ENCODE data around the gene EPB41. TPM values are rescaled to one million over a fixed set of nuclear protein-coding genes. Genes with fewer than 3 reads are reported as not detected.
"Not testable (repeated sequence)": the region's sequence is repeated elsewhere in the genome, so short reads cannot be mapped to it uniquely, and the experiment has no call there.

Gene EPB41
- total and polyA plus RNA-seq, 4 donors, result 10.7 to 189 (median 38.1) TPM

DNA sequence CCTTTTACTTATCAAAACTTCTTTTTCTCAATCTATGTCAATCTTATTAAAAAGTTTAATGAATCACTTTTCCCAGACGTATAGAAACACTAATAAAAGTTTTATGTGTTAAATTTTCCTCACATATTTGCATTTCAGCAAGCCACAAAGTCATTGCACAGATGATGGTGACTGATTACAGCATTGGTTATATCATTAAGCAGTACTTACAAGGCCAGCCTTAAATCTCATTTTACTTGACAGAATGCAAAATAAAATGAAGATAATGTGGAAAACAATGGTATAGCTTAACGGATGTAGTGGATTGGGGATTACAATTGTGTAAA is 169.8 kb downstream of the EPB41 start:
- Histone ChIP-seq H3K4me1 (ENCODE audit: control insufficient read depth in 4 of 4, insufficient read depth in 4 of 4, low read length in 3 of 4) (peaks cover 5 to 22% (median 8%) of the 10 kb centered on the region in 4 donors), H3K27me3 (ENCODE audit: control insufficient read depth in 4 of 4, insufficient read depth in 4 of 4, low read length in 3 of 4) (no peaks in the 10 kb centered on the region), H3K27ac (ENCODE audit: low read depth in 1 of 2, low read length in 2 of 2) (no peak overlapping the region), H3K9me3 (ENCODE audit: control insufficient read depth in 4 of 4, low read length in 3 of 4) (no peaks in the 10 kb centered on the region), H3K9ac (ENCODE audit: low read depth in 1 of 2, low read length in 2 of 2) (no peak overlapping the region), H3K36me3 (ENCODE audit: control insufficient read depth in 4 of 4, insufficient read depth in 3 of 4, low read depth in 1 of 4, low read length in 3 of 4) (no peaks in the 10 kb centered on the region), H3K4me3 (ENCODE audit: low read depth in 1 of 3, low read length in 3 of 3) (no peak overlapping the region)
- 83% methylated on average over 2 of the region's 2 CpGs for WGBS
- DNase-seq (ENCODE audit: low spot score), result no peak
- no peak for TF ChIP-seq GABPA (IDR thresholded peaks at IDR 0.05 in 1 of 2, conservative IDR thresholded peaks at IDR 0.05 in 1 of 2)
- TF ChIP-seq ATF3 (IDR thresholded peaks at IDR 0.05), result no peak
- TF ChIP-seq CTCF (IDR thresholded peaks at IDR 0.05; ENCODE audit: low read depth, low read length, missing input control), result no peak
- TF ChIP-seq FOXA2 (IDR thresholded peaks at IDR 0.05), result no peak
- TF ChIP-seq FOXA1 (IDR thresholded peaks at IDR 0.05), result no peak
- no peak for TF ChIP-seq JUND (IDR thresholded peaks at IDR 0.05)
- no peak for TF ChIP-seq HNF4G (IDR thresholded peaks at IDR 0.05)
- TF ChIP-seq, protein P1, sequence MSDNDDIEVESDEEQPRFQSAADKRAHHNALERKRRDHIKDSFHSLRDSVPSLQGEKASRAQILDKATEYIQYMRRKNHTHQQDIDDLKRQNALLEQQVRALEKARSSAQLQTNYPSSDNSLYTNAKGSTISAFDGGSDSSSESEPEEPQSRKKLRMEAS (IDR thresholded peaks at IDR 0.05), result no peak
- no peak for TF ChIP-seq RXRA (IDR thresholded peaks at IDR 0.05)
- no peak for TF ChIP-seq REST (IDR thresholded peaks at IDR 0.05)
- TF ChIP-seq, protein P2, sequence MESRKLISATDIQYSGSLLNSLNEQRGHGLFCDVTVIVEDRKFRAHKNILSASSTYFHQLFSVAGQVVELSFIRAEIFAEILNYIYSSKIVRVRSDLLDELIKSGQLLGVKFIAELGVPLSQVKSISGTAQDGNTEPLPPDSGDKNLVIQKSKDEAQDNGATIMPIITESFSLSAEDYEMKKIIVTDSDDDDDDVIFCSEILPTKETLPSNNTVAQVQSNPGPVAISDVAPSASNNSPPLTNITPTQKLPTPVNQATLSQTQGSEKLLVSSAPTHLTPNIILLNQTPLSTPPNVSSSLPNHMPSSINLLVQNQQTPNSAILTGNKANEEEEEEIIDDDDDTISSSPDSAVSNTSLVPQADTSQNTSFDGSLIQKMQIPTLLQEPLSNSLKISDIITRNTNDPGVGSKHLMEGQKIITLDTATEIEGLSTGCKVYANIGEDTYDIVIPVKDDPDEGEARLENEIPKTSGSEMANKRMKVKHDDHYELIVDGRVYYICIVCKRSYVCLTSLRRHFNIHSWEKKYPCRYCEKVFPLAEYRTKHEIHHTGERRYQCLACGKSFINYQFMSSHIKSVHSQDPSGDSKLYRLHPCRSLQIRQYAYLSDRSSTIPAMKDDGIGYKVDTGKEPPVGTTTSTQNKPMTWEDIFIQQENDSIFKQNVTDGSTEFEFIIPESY (IDR thresholded peaks at IDR 0.05), result no peak

- H3K36me3 ChIP-seq (ENCODE audit: control insufficient read depth in 4 of 4, insufficient read depth in 3 of 4, low read depth in 1 of 4, low read length in 3 of 4), result peaks cover 0 to 6% (median 1%) of the 10 kb centered on the region in 4 donors
- no peaks in the 10 kb centered on the region for H3K9me3 ChIP-seq (ENCODE audit: control insufficient read depth in 4 of 4, low read length in 3 of 4)
- no peak for TF ChIP-seq FOXA2 (IDR thresholded peaks at IDR 0.05)
- no peak for TF ChIP-seq YY1 (IDR thresholded peaks at IDR 0.05)
- TF ChIP-seq NR2F2 (IDR thresholded peaks at IDR 0.05), result no peak
- TF ChIP-seq GABPA (IDR thresholded peaks at IDR 0.05 in 1 of 2, conservative IDR thresholded peaks at IDR 0.05 in 1 of 2), result no peak
- TF ChIP-seq RXRA (IDR thresholded peaks at IDR 0.05), result no peak
- no peak for TF ChIP-seq FOXA1 (IDR thresholded peaks at IDR 0.05)
- TF ChIP-seq HNF4A (conservative IDR thresholded peaks at IDR 0.05), result no peak
- no peak for TF ChIP-seq EGR1 (IDR thresholded peaks at IDR 0.05; ENCODE audit: low read depth in 2 of 2)
- TF ChIP-seq RAD21 (IDR thresholded peaks at IDR 0.05), result no peak
- H3K27ac ChIP-seq (ENCODE audit: low read depth in 1 of 2, low read length in 2 of 2), result no peak overlapping the region
- H3K27me3 ChIP-seq (ENCODE audit: control insufficient read depth in 4 of 4, insufficient read depth in 4 of 4, low read length in 3 of 4), result no peaks in the 10 kb centered on the region
- H3K4me3 ChIP-seq (ENCODE audit: low read depth in 1 of 3, low read length in 3 of 3), result no peak overlapping the region
- DNase-seq (ENCODE audit: low spot score), result no peak
- H3K4me1 ChIP-seq (ENCODE audit: control insufficient read depth in 4 of 4, insufficient read depth in 4 of 4, low read length in 3 of 4), result peaks cover 0 to 2% (median 0%) of the 10 kb centered on the region in 4 donors
- no peak overlapping the region for H3K9ac ChIP-seq (ENCODE audit: low read depth in 1 of 2, low read length in 2 of 2)
These were observed 176.7 kb downstream of the EPB41 start for GRCh38 chr1:29090937-29091618.

- not testable (repeated sequence) for H3K4me1 ChIP-seq (ENCODE audit: control insufficient read depth in 4 of 4, insufficient read depth in 4 of 4, low read length in 3 of 4); H3K27me3 ChIP-seq (ENCODE audit: control insufficient read depth in 4 of 4, insufficient read depth in 4 of 4, low read length in 3 of 4); H3K4me3 ChIP-seq (ENCODE audit: low read depth in 1 of 3, low read length in 3 of 3); H3K27ac ChIP-seq (ENCODE audit: low read depth in 1 of 2, low read length in 2 of 2); DNase-seq (ENCODE audit: low spot score); H3K36me3 ChIP-seq (ENCODE audit: control insufficient read depth in 4 of 4, insufficient read depth in 3 of 4, low read depth in 1 of 4, low read length in 3 of 4); H3K9ac ChIP-seq (ENCODE audit: low read depth in 1 of 2, low read length in 2 of 2); H3K9me3 ChIP-seq (ENCODE audit: control insufficient read depth in 4 of 4, low read length in 3 of 4)
- WGBS, result 98% methylated on average over 5 of the region's 5 CpGs
These were observed 178.3 kb downstream of the EPB41 start for GRCh38 chr1:29092704-29093103.

All from liver (tissue), 9 donors.